Measurements from ENCODE around the gene LRRIQ3.

DNA sequence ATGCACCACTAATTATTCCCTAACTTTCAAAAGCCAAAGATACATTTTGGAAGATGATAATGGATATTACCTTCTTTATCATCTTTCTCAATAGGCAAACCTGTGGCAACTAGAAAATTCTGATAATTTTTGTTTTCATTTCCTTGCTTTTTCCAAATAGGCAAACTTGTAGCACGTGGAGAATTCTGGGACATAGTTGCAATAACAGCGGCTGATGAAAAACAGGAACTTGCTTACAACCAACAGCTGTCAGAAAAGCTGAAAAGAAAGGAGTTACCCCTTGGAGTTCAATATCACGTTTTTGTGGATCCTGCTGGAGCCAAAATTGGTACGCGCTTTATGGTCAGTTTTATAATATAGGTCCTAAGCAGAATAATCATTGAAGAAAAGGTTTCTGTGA, 1.5 kb upstream of the LRRIQ3 start:
- TF ChIP-seq CTCF (IDR thresholded peaks at IDR 0.05; ENCODE audit: low read length) (no peak), EZH2 (optimal IDR thresholded peaks at IDR 0.05; ENCODE audit: low read depth, low read length) (no peak)

Measured in MM.1S (cell line).